GM23338 (cell line): ENCODE data around the gene ANKK1. TPM values are rescaled to one million over a fixed set of nuclear protein-coding genes. Genes with fewer than 3 reads are reported as not detected.

Experiments
- ATAC-seq: fragments of 200-7000 bp; cut with Tn5 transposase; 3 replicates; pipeline ENCODE4 v1.9.1; 2020
- DNase-seq: peaks from one replicate; pipeline ENCODE4 v3.0.0-alpha.2; 2015; ENCODE audit warnings: low spot score
- H2AFZ ChIP-seq: fragments of 200-600 bp; sonication (generic); 2 replicates; pipeline ENCODE4 v1.8.0; 2016; ENCODE audit warnings: antibody characterized with exemption, mild to moderate bottlenecking, moderate library complexity
- H3F3A ChIP-seq: fragments of 200-600 bp; sonication (generic); replicated peaks from 2 replicates; pipeline ENCODE4 v1.8.0; 2017; ENCODE audit warnings: antibody characterized with exemption, mixed run types, low read depth
- H3K27ac ChIP-seq: fragments of 200-600 bp; sonication (generic); 2 replicates; pipeline ENCODE4 v1.6.1; 2016; ENCODE audit warnings: low read depth
- H3K27me3 ChIP-seq: fragments of 200-600 bp; sonication (generic); 2 replicates; pipeline ENCODE4 v1.8.0; 2016; ENCODE audit warnings: mild to moderate bottlenecking, mixed run types, moderate library complexity; ENCODE audit not compliant: insufficient read depth
- H3K36me3 ChIP-seq: fragments of 200-600 bp; sonication (generic); 2 replicates; pipeline ENCODE4 v1.8.0; 2016; ENCODE audit warnings: mild to moderate bottlenecking; ENCODE audit not compliant: insufficient read depth
- H3K4me1 ChIP-seq: fragments of 200-600 bp; sonication (generic); 2 replicates; pipeline ENCODE4 v1.8.0; 2016; ENCODE audit warnings: mild to moderate bottlenecking, moderate library complexity; ENCODE audit not compliant: insufficient read depth
- H3K4me2 ChIP-seq: fragments of 200-600 bp; sonication (generic); 2 replicates; pipeline ENCODE4 v1.7.1; 2017; ENCODE audit warnings: mixed run types
- H3K4me3 ChIP-seq: fragments of 200-600 bp; sonication (generic); 2 replicates; pipeline ENCODE4 v1.6.1; 2016; ENCODE audit warnings: mixed run types
- H3K79me2 ChIP-seq: fragments of 200-600 bp; sonication (generic); replicated peaks from 2 replicates; pipeline ENCODE4 v1.8.0; 2017; ENCODE audit warnings: mild to moderate bottlenecking; ENCODE audit not compliant: insufficient read depth
- H3K9me2 ChIP-seq: fragments of 200-600 bp; sonication (generic); 2 replicates; pipeline ENCODE4 v1.8.0; 2017; ENCODE audit not compliant: insufficient read depth
- H4K20me1 ChIP-seq: fragments of 200-600 bp; sonication (generic); replicated peaks from 2 replicates; pipeline ENCODE4 v1.8.0; 2017; ENCODE audit warnings: mild to moderate bottlenecking; ENCODE audit not compliant: insufficient read depth
- H3K27ac Mint-ChIP-seq: 2 replicates; pipeline ENCODE4 v1.8.0; 2020; ENCODE audit warnings: inconsistent platforms, mild to moderate bottlenecking, moderate library complexity, mixed read lengths
- H3K27me3 Mint-ChIP-seq: 3 replicates; pipeline ENCODE4 v1.8.0; 2022; ENCODE audit warnings: low read depth, mild to moderate bottlenecking, moderate library complexity, mixed read lengths, inconsistent platforms; ENCODE audit not compliant: insufficient read depth, poor library complexity
- H3K36me3 Mint-ChIP-seq: 3 replicates; pipeline ENCODE4 v1.8.0; 2021; ENCODE audit warnings: low read depth, mild to moderate bottlenecking, inconsistent platforms, moderate library complexity, mixed read lengths
- H3K4me1 Mint-ChIP-seq: 3 replicates; pipeline ENCODE4 v1.8.0; 2020; ENCODE audit warnings: mild to moderate bottlenecking, inconsistent platforms, mixed read lengths
- H3K4me3 Mint-ChIP-seq: 3 replicates; pipeline ENCODE4 v1.8.0; 2021; ENCODE audit warnings: moderate library complexity, mild to moderate bottlenecking, inconsistent platforms, mixed read lengths
- H3K9me3 Mint-ChIP-seq: 3 replicates; pipeline ENCODE4 v1.8.0; 2020; ENCODE audit warnings: moderate library complexity, mild to moderate bottlenecking, inconsistent platforms, mixed read lengths
- EZH2 ChIP-seq: fragments of 200-600 bp; sonication (generic); IDR thresholded peaks from one replicate; pipeline ENCODE4 v1.8.0; 2017; ENCODE audit warnings: antibody characterized with exemption, mild to moderate bottlenecking, low read depth; ENCODE audit not compliant: unreplicated experiment
- EZH2phosphoT487 ChIP-seq: fragments of 200-600 bp; sonication (generic); IDR thresholded peaks from one replicate; pipeline ENCODE4 v1.8.1; 2018; ENCODE audit warnings: antibody characterized with exemption; ENCODE audit not compliant: unreplicated experiment
- JUNB ChIP-seq: IDR thresholded peaks from one replicate; pipeline ENCODE4 v1.6.1; 2016; ENCODE audit warnings: antibody characterized with exemption; ENCODE audit not compliant: unreplicated experiment
- STAT1 ChIP-seq: IDR thresholded peaks from one replicate; pipeline ENCODE4 v1.6.1; 2016; ENCODE audit warnings: antibody characterized with exemption; ENCODE audit not compliant: unreplicated experiment
- ZNF331 ChIP-seq: fragments of 250-450 bp; sonication (Bioruptor Pico); IDR thresholded peaks from 2 replicates; pipeline ENCODE4 v1.5.0; 2020; ENCODE audit warnings: low read depth, mild to moderate bottlenecking, moderate library complexity
- polyA plus RNA-seq: library from polyadenylated mRNA; unstranded; fragments of >200 nt; fragmentation: Nextera tagmentation; extraction: Ambion mirVana; gene quantifications from 2 replicates; pipeline ENCODE4 v1.2.1, GENCODE V29; 2016
- total RNA-seq: library from RNA; depleted of rRNA; stranded (reverse); fragments of >200 nt; shearing (Covaris generic); gene quantifications from 2 replicates; pipeline ENCODE4 v1.2.3, GENCODE V29; 2014
- TF ChIP-seq, protein P1 (sequence below): IDR thresholded peaks from one replicate; pipeline ENCODE4 v1.6.1; 2018; ENCODE audit warnings: antibody characterized with exemption; ENCODE audit not compliant: unreplicated experiment
- TF ChIP-seq, protein P2 (sequence below): IDR thresholded peaks from 2 replicates; pipeline ENCODE4 v1.6.1; 2016; ENCODE audit warnings: antibody characterized with exemption
- TF ChIP-seq, protein P3 (sequence below), 2 experiments: fragments of 200-600 bp in 1 of 2; sonication (generic) in 1 of 2; conservative IDR thresholded peaks; 2 replicates each; pipeline versions ENCODE4 v1.5.1 to v1.6.1; 2016 to 2017; ENCODE audit warnings: antibody characterized with exemption in 2 of 2, low read depth in 2 of 2, mild to moderate bottlenecking in 2 of 2, moderate library complexity in 1 of 2

ANKK1 gene
- total and polyA plus RNA-seq, 2 experiments from 2014 or later, result 0.08 to 0.14 TPM

DNA sequence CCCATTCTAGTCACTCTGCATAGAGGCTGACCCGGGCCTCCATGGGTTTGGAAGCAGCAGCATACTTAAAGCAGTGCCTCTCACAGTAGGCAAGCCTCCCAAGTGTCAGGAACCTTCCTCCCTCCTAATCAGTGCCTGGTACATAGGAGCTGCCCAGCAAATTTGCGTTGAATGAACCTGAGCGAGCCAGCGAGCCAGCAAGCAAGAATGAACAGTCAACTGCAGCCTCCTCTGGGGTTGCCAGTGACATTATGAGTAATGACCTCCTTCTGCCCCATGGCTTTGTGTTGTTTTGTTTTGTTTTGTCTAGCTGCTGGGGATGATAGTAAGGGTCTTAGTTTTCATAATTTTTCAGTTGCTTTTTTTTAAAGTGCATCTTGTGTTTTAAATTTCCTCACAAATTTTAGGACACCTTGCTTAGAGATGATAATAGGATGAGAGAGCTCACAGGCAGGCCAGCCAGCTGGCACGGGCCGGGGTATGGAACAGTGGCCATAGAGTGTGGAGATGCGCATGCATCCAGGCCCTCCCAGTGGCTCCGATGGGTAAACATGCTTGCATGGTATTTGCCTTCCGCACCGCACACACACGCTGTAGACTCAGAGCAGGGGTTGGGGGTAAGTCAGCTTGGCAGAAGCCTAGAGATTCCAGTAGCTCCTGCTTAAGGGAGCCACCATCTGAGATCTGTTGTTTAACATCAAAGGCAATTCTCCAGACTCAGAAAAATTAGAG lies 37.1 kb upstream of the ANKK1 start:
- Histone ChIP-seq H3K4me3 (no peak overlapping the region), H3K9me2 (no peaks in the 10 kb centered on the region; the same call in 1 of the 2 replicates), H3K36me3 (no peaks in the 10 kb centered on the region), H3K27me3 (no peaks in the 10 kb centered on the region), H3F3A (no peaks in the 10 kb centered on the region), H3K4me1 (no peaks in the 10 kb centered on the region), H3K4me2 (no peak overlapping the region), H4K20me1 (no peaks in the 10 kb centered on the region), H2AFZ (no peak overlapping the region), H3K79me2 (no peaks in the 10 kb centered on the region), H3K27ac (no peak overlapping the region)
- Mint-ChIP-seq H3K27ac (no peak overlapping the region), H3K27me3 (peaks cover 1% of the 10 kb centered on the region), H3K4me3 (no peak overlapping the region), H3K9me3 (no peaks in the 10 kb centered on the region), H3K4me1 (peaks cover 4% of the 10 kb centered on the region; the same call in 2 of the 3 replicates), H3K36me3 (peaks cover 3% of the 10 kb centered on the region; the same call in 1 of the 3 replicates)
- DNase-seq (no peak), ATAC-seq (no peak; the same call in 2 of the 3 replicates)
- TF ChIP-seq STAT1 (no peak), EZH2phosphoT487 (no peak), ZNF331 (CRISPR knock-in tag) (no peak), EZH2 (no peak)
- TF ChIP-seq, protein P1, sequence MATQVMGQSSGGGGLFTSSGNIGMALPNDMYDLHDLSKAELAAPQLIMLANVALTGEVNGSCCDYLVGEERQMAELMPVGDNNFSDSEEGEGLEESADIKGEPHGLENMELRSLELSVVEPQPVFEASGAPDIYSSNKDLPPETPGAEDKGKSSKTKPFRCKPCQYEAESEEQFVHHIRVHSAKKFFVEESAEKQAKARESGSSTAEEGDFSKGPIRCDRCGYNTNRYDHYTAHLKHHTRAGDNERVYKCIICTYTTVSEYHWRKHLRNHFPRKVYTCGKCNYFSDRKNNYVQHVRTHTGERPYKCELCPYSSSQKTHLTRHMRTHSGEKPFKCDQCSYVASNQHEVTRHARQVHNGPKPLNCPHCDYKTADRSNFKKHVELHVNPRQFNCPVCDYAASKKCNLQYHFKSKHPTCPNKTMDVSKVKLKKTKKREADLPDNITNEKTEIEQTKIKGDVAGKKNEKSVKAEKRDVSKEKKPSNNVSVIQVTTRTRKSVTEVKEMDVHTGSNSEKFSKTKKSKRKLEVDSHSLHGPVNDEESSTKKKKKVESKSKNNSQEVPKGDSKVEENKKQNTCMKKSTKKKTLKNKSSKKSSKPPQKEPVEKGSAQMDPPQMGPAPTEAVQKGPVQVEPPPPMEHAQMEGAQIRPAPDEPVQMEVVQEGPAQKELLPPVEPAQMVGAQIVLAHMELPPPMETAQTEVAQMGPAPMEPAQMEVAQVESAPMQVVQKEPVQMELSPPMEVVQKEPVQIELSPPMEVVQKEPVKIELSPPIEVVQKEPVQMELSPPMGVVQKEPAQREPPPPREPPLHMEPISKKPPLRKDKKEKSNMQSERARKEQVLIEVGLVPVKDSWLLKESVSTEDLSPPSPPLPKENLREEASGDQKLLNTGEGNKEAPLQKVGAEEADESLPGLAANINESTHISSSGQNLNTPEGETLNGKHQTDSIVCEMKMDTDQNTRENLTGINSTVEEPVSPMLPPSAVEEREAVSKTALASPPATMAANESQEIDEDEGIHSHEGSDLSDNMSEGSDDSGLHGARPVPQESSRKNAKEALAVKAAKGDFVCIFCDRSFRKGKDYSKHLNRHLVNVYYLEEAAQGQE, result no peak

DNA sequence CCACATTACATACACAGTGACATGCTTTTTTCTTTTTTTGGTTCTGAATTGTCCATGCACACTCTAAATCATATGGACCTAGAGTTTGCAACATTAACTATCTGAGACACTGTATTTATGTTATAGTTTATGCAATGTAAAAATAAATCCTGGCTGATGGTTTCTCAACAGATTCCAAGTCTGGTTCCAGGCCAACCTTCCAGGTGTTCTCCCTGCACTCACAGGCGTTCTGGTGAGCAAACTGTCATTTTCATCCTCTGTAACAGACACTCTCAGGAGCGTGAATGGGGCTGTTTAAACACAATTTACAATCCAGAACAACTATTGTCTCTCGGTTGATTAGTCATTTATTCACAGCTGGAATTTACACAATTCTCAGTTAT lies 36.5 kb upstream of the ANKK1 start:
- Mint-ChIP-seq H3K36me3 (peaks cover 7% of the 10 kb centered on the region; the same call in 2 of the 3 replicates), H3K27ac (no peak overlapping the region)
- TF ChIP-seq, protein P2, sequence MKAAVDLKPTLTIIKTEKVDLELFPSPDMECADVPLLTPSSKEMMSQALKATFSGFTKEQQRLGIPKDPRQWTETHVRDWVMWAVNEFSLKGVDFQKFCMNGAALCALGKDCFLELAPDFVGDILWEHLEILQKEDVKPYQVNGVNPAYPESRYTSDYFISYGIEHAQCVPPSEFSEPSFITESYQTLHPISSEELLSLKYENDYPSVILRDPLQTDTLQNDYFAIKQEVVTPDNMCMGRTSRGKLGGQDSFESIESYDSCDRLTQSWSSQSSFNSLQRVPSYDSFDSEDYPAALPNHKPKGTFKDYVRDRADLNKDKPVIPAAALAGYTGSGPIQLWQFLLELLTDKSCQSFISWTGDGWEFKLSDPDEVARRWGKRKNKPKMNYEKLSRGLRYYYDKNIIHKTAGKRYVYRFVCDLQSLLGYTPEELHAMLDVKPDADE, result no peak
- TF ChIP-seq, protein P3, sequence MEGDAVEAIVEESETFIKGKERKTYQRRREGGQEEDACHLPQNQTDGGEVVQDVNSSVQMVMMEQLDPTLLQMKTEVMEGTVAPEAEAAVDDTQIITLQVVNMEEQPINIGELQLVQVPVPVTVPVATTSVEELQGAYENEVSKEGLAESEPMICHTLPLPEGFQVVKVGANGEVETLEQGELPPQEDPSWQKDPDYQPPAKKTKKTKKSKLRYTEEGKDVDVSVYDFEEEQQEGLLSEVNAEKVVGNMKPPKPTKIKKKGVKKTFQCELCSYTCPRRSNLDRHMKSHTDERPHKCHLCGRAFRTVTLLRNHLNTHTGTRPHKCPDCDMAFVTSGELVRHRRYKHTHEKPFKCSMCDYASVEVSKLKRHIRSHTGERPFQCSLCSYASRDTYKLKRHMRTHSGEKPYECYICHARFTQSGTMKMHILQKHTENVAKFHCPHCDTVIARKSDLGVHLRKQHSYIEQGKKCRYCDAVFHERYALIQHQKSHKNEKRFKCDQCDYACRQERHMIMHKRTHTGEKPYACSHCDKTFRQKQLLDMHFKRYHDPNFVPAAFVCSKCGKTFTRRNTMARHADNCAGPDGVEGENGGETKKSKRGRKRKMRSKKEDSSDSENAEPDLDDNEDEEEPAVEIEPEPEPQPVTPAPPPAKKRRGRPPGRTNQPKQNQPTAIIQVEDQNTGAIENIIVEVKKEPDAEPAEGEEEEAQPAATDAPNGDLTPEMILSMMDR (conservative IDR thresholded peaks at IDR 0.05; ENCODE audit: low read depth in 2 of 2), result no peak
- no peak for TF ChIP-seq EZH2phosphoT487
- no peak for TF ChIP-seq JUNB

More for the DNA sequence above, 36.5 kb upstream of the ANKK1 start:
- Histone ChIP-seq H3K9me2 (no peaks in the 10 kb centered on the region; the same call in 1 of the 2 replicates), H2AFZ (no peak overlapping the region), H4K20me1 (no peaks in the 10 kb centered on the region), H3K36me3 (no peaks in the 10 kb centered on the region), H3K79me2 (no peaks in the 10 kb centered on the region), H3K4me3 (no peak overlapping the region), H3K4me2 (no peak overlapping the region), H3K4me1 (no peaks in the 10 kb centered on the region), H3F3A (no peaks in the 10 kb centered on the region), H3K27me3 (no peaks in the 10 kb centered on the region), H3K27ac (no peak overlapping the region)
- Mint-ChIP-seq H3K9me3 (peaks cover 2% of the 10 kb centered on the region; the same call in 2 of the 3 replicates), H3K4me1 (peaks cover 4% of the 10 kb centered on the region; the same call in 2 of the 3 replicates), H3K4me3 (no peak overlapping the region), H3K27me3 (peaks cover 1% of the 10 kb centered on the region)
- no peak for DNase-seq
- no peak for ATAC-seq
